GM18526 (cell line): Measurements from ENCODE around the gene CDYL2.

Source experiments
- POLR2A ChIP-seq: IDR thresholded peaks from 3 replicates; pipeline ENCODE4 v1.6.1; 2011; ENCODE audit not compliant: insufficient read length; ENCODE audit errors: extremely low read depth

Gene CDYL2

DNA sequence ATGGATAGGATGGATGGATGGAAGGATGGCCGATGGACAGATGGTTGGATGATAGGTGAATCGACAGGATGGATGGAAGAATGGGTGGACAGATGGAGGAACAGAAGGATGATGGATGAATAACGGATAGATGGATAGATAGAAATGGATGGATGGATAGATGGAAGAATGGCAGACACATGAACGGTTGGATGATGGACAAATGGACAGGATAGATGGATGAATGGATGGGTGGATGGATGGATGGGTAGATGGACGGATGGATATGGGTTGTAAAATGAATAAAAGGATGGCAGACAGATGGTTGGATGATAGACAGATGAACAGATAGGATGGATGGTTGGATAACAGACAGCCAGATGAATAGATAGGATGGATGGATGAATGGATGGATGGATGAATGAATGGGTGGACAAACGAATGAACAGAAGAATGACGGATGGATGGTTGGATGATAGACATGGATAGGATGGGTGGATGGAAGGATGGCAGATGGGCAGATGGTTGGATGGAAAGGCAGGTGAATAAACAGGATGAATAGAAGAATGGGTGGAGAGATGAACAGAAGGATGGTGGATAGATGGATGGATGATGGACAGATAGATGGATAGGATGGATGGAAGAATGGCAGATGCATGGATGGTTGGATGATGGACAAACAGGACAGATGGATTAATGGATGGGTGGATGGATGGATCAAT lies 207.7 kb downstream of the CDYL2 start:
- TF ChIP-seq POLR2A: no peak

DNA sequence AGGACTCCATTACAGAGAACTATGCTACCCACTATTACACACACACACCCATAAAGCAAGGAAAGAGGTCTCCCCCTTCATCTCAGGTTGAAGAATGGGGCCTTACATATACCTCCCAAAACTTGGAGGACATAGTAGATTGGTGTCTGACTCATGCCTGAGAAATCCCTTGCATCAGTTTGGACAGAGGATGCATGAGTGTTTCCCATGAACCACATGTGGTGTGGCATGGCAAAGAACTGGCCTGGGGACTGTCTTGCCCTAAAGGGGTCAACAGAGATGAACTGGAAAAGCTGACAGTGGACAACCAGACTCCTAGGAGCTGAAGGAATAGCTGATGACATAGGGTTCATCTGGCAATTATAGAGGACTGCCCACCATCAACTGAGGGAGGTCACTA lies 209.6 kb downstream of the CDYL2 start:
- TF ChIP-seq POLR2A: no peak

DNA sequence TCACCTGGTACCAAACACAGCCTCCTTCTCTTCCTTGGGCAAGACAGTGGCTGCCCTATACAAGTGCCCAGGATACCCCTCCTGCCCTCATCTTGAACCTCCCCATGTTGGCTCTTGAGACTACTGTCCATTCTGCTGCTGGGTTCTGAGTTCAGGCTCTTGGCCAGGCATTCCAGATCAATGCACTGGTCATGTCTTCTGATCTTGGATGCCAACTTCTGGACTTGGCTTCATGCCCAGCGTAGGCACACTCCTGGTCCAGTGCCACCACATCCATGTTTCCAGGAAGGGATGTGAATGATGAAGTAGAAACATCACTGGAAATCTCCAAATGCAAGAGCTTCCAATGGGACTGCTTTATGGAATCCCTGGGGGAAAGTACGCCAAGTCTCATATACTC lies 212.1 kb downstream of the CDYL2 start:
- no peak for TF ChIP-seq POLR2A

DNA sequence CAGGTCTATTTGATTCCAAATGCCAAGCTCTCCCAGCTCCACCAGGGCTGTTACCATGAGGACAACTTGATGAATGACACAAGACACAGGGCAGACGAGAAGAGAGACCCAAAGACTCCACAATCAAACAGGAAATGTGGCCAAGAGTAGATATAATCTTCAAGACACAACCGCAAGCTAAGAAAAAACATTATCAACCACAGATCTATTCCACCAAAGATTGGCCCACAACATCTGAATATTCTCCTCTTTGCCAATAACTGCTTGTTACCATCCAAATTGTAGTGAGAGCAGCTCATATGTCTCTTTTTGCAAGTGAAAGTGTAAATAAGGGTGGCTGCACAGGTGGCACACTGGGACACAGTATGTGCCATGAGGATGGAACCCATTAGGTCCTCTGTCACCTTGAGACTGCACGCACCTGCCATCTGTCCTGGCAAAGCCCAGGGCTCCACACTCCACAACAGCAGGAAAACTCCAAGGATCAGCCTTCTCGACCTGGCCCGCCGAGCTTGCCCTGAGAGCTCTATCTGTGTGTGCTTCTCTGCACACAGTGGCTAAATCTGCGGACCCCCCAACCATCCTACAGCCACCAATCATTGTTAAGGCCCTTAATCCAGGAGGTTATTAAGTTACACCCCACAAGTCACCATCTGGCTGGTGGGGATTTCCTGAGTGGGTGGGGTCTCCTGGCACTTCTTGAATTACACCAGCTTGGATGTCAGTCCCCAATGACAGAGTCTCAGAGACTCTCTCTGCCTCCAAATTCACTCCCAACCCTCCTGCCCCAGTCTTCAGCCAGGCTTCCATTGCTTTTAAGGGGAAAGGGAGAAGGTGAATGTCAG lies 213.1 kb downstream of the CDYL2 start:
- TF ChIP-seq POLR2A: no peak

DNA sequence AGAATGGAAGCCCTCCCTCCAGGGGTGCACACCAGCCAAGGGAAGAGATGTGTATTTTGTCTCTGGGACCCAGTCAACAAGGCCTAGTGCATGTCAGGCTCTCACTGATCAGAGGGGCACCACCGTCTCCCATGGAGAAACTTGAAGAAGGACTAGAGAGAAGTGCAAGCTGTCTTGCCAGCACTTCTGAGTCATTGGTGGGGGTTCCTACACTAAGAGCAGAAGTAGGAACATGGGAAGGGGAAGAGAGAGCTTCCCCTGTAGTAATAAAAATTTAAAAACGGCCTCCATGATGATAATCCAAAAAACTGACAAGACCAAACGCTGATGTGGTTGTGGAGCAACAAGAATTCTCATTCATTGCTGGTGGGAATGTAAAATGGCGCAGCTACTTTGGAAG lies 217.3 kb downstream of the CDYL2 start:
- no peak for TF ChIP-seq POLR2A

DNA sequence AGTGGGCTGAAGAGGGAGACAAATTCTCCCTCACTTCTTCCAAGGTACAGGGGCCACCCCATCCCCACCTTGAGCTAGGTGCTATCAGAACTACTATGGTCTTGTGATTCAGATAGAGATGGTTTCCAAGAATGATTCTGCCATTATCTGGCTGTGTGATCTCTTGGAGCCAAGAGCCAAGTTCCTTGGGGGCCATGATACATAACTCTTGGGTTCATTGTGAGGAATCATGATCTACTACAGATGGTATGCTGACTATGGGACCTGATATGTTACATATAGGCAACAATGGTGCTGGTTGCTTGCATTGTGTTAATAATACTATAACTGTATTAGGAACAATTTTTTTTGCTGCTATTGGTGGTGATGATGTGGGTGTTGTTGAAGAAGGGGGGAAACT lies 217.9 kb downstream of the CDYL2 start:
- no peak for TF ChIP-seq POLR2A

DNA sequence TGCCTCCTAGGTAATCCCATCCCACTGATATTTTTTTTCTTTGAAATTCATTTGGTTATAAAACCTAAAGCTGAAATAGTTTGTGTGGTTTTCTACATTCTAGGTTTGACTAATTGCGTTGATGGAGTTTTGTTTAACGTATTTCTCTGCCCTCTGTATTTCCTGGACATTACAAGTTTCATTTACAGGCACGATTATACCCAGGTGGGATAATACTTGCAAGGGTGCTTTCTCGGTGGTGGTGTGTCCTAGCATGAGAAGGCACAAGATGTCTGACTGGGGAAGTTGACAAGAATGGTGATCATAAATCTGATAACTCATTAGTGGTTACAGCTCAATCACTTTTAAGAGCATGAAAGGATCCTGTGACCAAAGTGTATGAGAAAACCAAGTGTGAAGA lies 218.6 kb downstream of the CDYL2 start:
- no peak for TF ChIP-seq POLR2A

DNA sequence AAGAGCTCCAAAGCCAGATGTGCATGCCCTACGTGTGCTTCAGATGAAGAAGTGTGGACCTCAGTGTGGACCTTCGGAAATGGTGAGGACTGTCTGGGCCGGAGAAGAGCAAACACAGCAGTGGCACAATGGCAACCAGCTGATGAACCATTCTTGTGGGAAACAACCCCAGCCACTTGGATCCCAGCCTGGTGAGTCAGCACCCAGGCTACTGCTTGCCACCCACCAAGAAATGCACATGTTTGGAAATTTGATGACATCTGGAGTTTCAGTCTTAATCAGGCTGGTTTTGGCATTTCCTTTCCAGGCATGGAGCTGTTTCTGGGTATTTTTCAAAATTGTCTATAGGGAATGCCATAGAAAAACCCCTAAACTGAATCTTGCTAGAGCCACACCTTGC lies 220.9 kb downstream of the CDYL2 start:
- TF ChIP-seq POLR2A: no peak

DNA sequence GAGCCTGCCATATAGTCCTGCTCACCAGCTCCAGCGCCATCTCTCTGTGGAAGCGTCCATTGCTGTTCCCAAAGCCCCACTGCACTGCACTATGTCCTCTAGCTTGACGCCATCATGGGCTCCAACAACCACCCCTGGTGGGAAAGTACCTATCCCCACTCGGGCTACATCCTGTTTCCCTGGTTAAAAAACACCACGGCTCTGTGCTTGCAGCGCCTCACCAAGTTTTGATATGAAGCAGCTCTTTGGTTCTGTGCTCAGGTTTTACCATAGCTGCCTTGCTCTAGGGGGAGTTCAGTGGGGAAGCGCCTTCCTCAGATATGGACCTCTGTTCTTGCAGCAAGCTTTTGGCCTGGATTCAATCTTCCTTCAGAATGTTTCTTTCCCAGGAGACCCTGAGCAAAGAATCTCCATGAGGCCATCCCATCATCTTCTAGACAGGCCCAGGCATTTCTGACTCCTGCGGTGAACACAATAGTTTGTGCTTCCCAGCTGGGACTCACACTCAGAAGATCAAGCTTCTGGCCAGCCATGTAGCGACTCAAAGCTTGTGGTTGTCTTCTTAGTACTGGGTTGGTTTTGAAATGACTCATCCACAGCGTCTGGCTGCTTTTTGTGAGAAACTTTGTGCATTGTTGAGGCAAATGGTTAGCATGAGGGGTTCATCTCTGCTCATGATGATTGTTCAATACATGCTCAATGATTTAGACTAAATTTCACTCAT lies 224.1 kb downstream of the CDYL2 start:
- TF ChIP-seq POLR2A: no peak

DNA sequence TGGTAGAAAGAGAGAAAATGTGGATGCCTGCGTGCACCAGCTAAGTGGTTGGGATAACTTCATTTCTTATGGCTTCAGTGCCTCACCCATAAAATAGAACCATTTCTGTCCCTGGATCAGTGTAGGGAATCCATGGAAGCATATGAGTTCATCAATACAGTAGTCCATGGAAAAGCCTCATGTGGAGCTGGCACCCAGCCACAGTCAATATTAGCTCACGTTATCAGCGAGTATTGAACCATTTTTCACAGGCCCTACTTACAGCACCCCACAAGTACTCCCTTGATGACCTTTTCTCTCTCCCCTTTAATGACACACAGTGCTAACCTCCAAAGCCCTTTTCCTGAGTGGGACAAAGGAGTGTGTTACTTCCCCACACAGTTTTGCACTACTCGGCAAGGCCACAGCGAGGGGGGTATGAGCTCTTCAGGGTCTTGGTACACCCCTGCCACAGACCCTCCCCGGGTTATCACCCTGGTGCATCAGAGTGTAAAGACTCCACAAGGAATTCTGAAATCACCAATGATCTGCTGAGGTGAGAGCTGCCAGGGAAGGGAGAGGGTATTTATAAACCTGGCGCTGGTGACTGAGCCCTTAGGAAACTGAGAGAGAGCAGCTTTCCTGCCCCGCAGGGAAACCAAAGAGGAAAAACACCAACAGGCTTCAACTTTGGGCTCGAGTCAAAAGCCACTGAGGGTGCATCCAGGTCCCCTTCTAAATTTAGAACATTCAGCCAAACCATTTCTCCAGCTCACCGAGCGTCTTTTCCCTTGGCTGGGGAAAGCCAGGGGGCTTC lies 226.7 kb downstream of the CDYL2 start:
- no peak for TF ChIP-seq POLR2A

DNA sequence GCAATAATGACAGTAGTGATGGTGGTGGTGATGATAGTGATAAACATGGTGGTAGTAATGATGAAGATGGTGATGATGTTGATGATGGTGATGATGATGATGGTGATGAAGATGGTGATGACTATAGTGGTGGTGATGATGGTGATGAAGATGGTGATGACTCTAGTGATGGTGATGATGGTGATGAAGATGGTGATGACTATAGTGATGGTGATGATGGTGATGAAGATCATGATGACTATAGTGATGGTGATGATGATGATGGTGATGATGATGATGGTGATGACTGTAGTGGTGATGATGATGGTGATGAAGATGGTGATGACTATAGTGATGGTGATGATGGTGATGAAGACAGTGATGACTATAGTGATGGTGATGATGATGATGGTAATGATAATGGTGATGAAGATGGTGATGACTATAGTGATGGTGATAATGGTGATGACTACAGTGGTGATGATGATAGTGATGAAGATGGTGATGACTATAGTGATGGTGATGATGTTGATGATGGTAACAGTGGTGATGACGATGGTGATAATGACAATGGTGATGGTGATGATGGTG lies 228.0 kb downstream of the CDYL2 start:
- TF ChIP-seq POLR2A: no peak

DNA sequence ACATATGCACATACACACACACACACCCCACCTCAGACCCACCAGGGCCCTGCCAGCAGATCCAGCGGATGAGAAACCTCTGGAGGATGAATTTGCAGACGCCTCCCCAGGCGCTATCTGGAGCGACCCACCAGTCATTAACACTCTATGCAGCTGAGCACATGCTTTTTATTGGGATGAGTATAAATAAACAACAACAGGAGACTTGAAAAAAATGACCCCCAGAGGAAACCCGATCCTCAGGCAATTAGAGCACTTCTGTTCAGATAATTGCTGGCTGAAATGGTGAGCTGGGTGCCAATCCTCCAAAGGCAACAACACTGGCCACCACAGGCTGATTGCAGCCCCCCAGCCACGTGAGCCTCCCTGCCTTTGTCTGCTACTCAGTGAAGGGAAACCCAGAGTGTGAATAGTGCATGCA lies 230.7 kb downstream of the CDYL2 start:
- TF ChIP-seq POLR2A: no peak

DNA sequence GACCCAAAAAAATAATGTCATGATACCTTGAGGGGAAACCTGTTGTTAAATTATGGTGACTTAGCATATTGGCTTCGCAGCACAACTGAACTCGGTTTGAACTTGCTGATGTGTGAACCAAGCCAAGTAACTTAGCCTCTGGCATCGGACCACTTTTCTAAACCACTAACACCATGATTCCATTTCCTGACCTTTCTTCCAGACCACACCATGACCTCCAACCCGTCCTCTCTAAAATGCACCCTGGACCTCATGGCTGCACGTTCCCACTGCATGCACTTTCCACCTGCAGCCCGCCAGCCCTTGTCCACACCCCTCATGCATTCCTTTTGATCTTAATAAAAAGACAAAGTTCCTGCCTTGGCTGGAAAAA lies 234.3 kb downstream of the CDYL2 start:
- TF ChIP-seq POLR2A: no peak

DNA sequence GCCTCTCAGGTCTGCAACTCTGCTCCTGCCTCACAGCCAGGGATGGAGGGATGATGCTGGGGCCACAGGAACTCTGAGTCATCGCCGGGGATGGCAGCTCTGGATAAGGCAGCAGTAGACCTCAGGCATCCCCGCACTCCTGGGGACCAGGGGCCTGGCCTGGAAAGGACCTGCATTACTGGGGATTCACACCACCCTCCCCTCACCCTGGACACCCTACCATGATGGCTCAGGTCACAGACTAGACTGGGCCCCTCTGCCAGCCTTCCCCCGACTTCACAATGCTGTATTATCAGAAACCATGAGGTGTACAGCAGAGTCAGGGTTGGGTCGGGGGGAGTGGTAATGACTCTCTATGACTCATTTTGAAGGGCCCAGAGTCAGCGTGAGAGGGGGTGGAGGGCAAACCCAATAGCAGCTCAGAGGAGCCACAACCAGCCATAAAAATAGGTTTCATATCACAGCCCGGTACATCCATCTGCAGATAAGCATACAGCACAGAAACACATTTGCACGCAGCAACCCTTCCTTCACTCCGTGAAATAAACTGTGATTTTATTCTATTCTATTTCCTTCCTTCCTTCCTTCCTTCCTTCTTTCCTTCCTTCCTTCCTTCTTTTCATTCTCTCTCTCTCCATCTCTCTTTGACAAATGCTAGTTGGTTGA lies 234.8 kb downstream of the CDYL2 start:
- TF ChIP-seq POLR2A: no peak

DNA sequence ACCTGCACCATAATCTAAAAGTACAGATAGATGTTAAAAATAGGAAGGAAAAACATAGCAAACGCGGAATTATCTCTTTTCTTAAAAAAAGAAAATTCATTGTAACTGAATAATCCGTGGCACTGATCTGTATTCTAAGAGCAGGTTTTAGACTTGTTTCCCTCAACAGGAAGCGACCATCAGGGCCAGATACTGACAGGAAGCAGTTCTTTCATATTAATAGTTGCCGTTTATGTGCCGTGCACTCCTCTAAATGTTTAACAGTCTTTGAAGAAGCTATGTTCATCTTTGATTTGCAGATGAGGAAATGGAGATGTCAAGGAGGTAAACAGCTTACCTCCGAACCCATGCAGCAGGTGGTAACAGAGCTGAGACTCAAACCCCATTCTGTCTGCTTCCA lies 240.0 kb downstream of the CDYL2 start:
- TF ChIP-seq POLR2A: no peak

DNA sequence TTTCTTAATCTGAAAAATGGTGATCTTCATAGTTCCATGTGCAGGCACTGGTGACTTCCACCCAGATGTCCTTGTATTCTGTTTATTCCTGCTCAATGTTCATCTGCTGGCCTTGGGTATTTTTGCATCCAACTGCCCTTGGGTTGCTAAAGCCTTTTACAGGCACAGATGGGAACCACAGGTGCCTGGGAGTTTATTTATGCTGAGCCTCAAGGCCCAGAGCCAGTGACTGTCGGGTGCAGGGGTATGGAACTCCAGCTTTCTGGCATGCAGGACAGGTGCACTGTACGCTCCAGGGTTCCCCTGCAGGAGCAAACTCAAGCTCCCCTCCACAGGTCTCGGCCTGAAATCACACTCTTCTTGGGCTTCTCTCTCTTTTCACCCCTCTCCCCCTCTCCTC lies 241.3 kb downstream of the CDYL2 start:
- no peak for TF ChIP-seq POLR2A
